ENCODE measurements around the gene PFDN4.

PFDN4 gene

DNA sequence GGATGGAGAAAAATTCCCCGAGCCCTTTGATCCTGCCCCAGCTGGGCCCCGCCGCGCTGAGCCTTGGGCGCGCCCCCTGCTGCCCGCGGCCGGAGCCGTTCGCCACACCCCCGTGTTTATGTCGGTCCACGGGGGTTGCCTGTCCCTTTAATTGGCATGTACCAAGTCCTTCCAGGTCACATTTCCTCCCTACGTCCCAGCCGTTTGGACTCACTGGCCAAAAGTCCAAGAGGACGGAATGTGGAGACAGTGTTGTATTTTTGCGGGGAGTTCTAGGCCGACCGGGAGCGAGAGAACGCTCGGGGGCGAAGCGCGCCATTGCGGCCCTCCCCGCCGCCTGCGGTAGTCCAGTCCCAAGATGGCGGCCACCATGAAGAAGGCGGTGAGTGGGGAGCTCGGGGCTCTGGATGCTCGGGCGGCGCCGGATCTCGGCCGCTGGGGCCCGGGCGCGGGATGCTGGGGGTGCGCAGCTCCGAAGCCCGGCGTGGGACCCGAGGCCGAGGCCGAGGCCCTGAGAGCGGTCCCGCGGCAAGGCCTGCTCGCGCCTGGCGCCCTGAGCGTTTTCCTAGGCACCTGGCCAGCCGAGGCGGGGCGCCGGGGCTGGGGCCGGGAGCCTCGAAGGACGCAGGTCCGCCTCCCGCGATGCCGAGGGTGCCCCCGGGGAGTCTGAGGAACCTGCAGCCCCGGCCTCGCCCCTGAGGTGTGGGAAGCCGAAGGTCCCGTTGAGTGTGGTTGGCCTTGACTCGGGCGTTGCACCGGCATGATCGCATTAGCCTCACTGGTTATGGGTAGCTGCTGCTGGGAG lies at the start of gene PFDN4 (continued):
- TF ChIP-seq, protein P1, sequence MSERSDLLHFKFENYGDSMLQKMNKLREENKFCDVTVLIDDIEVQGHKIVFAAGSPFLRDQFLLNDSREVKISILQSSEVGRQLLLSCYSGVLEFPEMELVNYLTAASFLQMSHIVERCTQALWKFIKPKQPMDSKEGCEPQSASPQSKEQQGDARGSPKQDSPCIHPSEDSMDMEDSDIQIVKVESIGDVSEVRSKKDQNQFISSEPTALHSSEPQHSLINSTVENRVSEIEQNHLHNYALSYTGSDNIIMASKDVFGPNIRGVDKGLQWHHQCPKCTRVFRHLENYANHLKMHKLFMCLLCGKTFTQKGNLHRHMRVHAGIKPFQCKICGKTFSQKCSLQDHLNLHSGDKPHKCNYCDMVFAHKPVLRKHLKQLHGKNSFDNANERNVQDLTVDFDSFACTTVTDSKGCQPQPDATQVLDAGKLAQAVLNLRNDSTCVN (tag by site-specific recombination; optimal IDR thresholded peaks at IDR 0.05): peak; percentile 88
- TF ChIP-seq, protein P2, sequence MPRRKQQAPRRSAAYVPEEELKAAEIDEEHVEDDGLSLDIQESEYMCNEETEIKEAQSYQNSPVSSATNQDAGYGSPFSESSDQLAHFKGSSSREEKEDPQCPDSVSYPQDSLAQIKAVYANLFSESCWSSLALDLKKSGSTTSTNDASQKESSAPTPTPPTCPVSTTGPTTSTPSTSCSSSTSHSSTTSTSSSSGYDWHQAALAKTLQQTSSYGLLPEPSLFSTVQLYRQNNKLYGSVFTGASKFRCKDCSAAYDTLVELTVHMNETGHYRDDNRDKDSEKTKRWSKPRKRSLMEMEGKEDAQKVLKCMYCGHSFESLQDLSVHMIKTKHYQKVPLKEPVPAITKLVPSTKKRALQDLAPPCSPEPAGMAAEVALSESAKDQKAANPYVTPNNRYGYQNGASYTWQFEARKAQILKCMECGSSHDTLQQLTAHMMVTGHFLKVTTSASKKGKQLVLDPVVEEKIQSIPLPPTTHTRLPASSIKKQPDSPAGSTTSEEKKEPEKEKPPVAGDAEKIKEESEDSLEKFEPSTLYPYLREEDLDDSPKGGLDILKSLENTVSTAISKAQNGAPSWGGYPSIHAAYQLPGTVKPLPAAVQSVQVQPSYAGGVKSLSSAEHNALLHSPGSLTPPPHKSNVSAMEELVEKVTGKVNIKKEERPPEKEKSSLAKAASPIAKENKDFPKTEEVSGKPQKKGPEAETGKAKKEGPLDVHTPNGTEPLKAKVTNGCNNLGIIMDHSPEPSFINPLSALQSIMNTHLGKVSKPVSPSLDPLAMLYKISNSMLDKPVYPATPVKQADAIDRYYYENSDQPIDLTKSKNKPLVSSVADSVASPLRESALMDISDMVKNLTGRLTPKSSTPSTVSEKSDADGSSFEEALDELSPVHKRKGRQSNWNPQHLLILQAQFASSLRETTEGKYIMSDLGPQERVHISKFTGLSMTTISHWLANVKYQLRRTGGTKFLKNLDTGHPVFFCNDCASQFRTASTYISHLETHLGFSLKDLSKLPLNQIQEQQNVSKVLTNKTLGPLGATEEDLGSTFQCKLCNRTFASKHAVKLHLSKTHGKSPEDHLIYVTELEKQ (tag by site-specific recombination; IDR thresholded peaks at IDR 0.05; ENCODE audit: borderline replicate concordance): no peak
- TF ChIP-seq ZNF366 (tag by site-specific recombination; conservative IDR thresholded peaks at IDR 0.05) (no peak), ZBTB17 (tag by site-specific recombination; IDR thresholded peaks at IDR 0.05) (peak; percentile 87), ZNF114 (tag by site-specific recombination; IDR thresholded peaks at IDR 0.05) (no peak), FEZF1 (tag by site-specific recombination; IDR thresholded peaks at IDR 0.05) (no peak), EGR2 (tag by site-specific recombination; IDR thresholded peaks at IDR 0.05; ENCODE audit: low read depth) (peak; percentile 64; the same call in 1 of the 2 replicates), ZNF292 (tag by site-specific recombination; IDR thresholded peaks at IDR 0.05; ENCODE audit: borderline replicate concordance, low read depth) (no peak), ZNF549 (tag by site-specific recombination; IDR thresholded peaks at IDR 0.05) (no peak), ZNF433 (tag by site-specific recombination; IDR thresholded peaks at IDR 0.05; ENCODE audit: low read depth) (no peak), ZNF560 (tag by site-specific recombination; IDR thresholded peaks at IDR 0.05; ENCODE audit: borderline replicate concordance) (no peak), KLF1 (tag by site-specific recombination; IDR thresholded peaks at IDR 0.05) (no peak; the same call in 1 of the 2 replicates), ZNF777 (tag by site-specific recombination; IDR thresholded peaks at IDR 0.05; ENCODE audit: borderline replicate concordance) (no peak; the same call in 1 of the 2 replicates), TRIM28 (IDR thresholded peaks at IDR 0.05; ENCODE audit: borderline replicate concordance, low read length) (no peak), ZNF510 (tag by site-specific recombination; IDR thresholded peaks at IDR 0.05; ENCODE audit: insufficient replicate concordance) (no peak), ZNF621 (tag by site-specific recombination; IDR thresholded peaks at IDR 0.05) (no peak), ZNF600 (tag by site-specific recombination; IDR thresholded peaks at IDR 0.05) (no peak), SCRT2 (tag by site-specific recombination; IDR thresholded peaks at IDR 0.05) (no peak), ZNF585B (tag by site-specific recombination; IDR thresholded peaks at IDR 0.05) (no peak), ZNF341 (tag by site-specific recombination; IDR thresholded peaks at IDR 0.05; ENCODE audit: low read depth) (no peak)
- TF ChIP-seq, protein P3, sequence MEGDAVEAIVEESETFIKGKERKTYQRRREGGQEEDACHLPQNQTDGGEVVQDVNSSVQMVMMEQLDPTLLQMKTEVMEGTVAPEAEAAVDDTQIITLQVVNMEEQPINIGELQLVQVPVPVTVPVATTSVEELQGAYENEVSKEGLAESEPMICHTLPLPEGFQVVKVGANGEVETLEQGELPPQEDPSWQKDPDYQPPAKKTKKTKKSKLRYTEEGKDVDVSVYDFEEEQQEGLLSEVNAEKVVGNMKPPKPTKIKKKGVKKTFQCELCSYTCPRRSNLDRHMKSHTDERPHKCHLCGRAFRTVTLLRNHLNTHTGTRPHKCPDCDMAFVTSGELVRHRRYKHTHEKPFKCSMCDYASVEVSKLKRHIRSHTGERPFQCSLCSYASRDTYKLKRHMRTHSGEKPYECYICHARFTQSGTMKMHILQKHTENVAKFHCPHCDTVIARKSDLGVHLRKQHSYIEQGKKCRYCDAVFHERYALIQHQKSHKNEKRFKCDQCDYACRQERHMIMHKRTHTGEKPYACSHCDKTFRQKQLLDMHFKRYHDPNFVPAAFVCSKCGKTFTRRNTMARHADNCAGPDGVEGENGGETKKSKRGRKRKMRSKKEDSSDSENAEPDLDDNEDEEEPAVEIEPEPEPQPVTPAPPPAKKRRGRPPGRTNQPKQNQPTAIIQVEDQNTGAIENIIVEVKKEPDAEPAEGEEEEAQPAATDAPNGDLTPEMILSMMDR (tag by site-specific recombination; IDR thresholded peaks at IDR 0.05): peak; percentile 96
- TF ChIP-seq, protein P4, sequence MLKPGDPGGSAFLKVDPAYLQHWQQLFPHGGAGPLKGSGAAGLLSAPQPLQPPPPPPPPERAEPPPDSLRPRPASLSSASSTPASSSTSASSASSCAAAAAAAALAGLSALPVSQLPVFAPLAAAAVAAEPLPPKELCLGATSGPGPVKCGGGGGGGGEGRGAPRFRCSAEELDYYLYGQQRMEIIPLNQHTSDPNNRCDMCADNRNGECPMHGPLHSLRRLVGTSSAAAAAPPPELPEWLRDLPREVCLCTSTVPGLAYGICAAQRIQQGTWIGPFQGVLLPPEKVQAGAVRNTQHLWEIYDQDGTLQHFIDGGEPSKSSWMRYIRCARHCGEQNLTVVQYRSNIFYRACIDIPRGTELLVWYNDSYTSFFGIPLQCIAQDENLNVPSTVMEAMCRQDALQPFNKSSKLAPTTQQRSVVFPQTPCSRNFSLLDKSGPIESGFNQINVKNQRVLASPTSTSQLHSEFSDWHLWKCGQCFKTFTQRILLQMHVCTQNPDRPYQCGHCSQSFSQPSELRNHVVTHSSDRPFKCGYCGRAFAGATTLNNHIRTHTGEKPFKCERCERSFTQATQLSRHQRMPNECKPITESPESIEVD (tag by site-specific recombination; IDR thresholded peaks at IDR 0.05): no peak
- TF ChIP-seq, protein P5, sequence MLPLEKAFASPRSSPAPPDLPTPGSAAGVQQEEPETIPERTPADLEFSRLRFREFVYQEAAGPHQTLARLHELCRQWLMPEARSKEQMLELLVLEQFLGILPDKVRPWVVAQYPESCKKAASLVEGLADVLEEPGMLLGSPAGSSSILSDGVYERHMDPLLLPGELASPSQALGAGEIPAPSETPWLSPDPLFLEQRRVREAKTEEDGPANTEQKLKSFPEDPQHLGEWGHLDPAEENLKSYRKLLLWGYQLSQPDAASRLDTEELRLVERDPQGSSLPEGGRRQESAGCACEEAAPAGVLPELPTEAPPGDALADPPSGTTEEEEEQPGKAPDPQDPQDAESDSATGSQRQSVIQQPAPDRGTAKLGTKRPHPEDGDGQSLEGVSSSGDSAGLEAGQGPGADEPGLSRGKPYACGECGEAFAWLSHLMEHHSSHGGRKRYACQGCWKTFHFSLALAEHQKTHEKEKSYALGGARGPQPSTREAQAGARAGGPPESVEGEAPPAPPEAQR (tag by site-specific recombination; IDR thresholded peaks at IDR 0.05): peak; percentile 54; the same call in 1 of the 2 replicates
- TF ChIP-seq, protein P6, sequence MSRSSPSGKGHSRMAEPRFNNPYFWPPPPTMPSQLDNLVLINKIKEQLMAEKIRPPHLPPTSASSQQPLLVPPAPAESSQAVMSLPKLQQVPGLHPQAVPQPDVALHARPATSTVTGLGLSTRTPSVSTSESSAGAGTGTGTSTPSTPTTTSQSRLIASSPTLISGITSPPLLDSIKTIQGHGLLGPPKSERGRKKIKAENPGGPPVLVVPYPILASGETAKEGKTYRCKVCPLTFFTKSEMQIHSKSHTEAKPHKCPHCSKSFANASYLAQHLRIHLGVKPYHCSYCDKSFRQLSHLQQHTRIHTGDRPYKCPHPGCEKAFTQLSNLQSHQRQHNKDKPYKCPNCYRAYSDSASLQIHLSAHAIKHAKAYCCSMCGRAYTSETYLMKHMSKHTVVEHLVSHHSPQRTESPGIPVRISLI (tag by site-specific recombination; IDR thresholded peaks at IDR 0.05): no peak
- TF ChIP-seq, protein P7, sequence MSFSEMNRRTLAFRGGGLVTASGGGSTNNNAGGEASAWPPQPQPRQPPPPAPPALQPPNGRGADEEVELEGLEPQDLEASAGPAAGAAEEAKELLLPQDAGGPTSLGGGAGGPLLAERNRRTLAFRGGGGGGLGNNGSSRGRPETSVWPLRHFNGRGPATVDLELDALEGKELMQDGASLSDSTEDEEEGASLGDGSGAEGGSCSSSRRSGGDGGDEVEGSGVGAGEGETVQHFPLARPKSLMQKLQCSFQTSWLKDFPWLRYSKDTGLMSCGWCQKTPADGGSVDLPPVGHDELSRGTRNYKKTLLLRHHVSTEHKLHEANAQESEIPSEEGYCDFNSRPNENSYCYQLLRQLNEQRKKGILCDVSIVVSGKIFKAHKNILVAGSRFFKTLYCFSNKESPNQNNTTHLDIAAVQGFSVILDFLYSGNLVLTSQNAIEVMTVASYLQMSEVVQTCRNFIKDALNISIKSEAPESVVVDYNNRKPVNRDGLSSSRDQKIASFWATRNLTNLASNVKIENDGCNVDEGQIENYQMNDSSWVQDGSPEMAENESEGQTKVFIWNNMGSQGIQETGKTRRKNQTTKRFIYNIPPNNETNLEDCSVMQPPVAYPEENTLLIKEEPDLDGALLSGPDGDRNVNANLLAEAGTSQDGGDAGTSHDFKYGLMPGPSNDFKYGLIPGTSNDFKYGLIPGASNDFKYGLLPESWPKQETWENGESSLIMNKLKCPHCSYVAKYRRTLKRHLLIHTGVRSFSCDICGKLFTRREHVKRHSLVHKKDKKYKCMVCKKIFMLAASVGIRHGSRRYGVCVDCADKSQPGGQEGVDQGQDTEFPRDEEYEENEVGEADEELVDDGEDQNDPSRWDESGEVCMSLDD (tag by site-specific recombination; IDR thresholded peaks at IDR 0.05): peak; percentile 71

Data from HEK293 (cell line).